Measurements from ENCODE around the gene PCDH15.

GRCh38 chr10:54194806-54195205, 606.2 kb downstream of the PCDH15 start:
- TF ChIP-seq ATF2 (IDR thresholded peaks at IDR 0.05; ENCODE audit: low read length) (no peak), POLR2A (IDR thresholded peaks at IDR 0.05; ENCODE audit: control extremely low read depth in 1 of 2, low read depth in 2 of 2, low read length in 2 of 2) (no peak), CTCF (IDR thresholded peaks at IDR 0.05; ENCODE audit: control extremely low read depth in 1 of 3, insufficient read depth in 1 of 3, low read depth in 1 of 3, low read length in 3 of 3) (no peak), JUN (IDR thresholded peaks at IDR 0.05; ENCODE audit: low read depth, low read length) (no peak), EZH2 (IDR thresholded peaks at IDR 0.05; ENCODE audit: low read depth, low read length, severe bottlenecking) (no peak)
